HG03064 (cell line): ENCODE measurements around the gene CSTPP1.

Experiments
- ATAC-seq: cut with Tn5 transposase; IDR thresholded peaks from one replicate; pipeline ENCODE4 v1.9.1; 2021; ENCODE audit warnings: low read depth; ENCODE audit not compliant: unreplicated experiment

The CSTPP1 gene

DNA sequence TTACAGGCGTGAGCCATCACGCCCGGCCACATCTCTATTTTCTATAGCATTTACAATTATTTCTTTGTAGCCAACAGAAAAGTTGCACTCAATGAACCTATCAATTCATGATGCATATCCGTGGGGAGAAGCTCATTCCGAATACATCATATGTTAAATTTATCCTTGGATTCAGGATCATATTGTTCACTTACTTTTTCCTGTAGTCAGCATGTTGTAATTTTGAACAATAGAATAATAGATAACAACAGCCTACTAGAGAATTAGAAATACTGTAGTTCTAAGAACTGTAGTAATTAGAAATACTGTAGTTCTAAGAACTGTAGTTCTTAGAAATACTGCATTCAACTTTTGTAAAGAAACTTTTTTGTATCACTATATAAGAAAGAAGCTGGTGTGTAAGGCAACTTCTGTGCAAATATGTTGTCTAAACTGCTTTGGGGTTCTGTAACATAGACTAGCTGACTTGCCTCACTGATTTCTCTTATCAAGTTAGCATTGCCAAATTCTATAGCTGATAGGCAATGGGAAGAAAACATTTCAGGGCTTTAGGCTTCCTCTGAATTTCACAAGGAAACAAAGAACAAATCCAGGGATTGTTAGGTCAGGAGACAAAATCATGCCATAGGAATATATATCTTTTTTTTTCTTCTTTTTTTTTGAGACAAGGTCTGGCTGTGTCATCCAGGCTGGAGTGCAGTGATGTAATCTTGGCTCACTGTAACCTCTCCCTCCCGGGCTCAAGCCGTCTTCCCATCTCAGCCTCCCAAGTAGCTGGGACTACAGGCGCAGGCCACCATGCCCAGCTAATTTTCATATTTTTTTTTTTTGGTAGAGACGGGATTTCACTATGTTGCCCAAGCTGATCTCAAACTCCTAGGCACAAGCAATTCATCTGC is 91.9 kb downstream of the CSTPP1 start:
- ATAC-seq: no peak

GRCh38 chr11:47033439-47033838 is 96.9 kb downstream of the CSTPP1 start:
- ATAC-seq: no peak

DNA sequence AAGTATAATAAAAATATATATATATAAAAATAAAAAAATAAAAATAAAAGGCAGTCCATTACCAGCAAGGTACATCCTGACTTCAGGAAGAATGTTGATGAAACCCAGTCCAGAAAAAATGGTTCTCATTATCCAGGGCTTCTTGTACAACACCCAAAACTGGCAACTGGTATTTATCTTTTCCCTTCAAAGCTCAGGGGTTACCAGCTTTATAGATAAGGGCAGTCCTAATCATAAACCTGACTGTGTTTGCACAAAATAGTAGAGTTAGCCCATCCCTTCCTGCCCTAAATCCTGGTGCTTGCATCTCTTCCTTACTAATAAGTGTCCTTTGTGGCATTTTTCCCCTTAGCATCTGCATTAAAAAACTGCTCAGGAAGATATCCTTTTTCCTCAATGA is 97.5 kb downstream of the CSTPP1 start:
- ATAC-seq: no peak

GRCh38 chr11:47035108-47035507 is 98.5 kb downstream of the CSTPP1 start:
- no peak for ATAC-seq

DNA sequence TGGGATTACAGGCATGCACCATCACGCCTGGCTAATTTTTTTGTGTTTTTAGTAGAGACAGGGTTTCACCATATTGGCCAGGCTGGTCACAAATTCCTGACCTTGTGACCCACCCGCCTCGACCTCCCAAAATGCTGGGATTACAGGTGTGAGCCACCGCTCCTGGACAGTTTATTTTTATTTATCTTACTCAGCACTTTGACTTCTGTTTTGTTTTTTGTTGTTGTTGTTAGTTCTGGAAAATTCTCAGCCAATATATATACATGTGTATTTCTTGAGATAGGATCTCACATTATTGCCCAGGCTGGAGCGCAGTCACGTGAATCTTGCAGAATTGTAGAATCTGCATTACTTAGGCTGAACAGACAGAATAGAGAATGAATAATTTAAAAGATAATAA is 107.6 kb downstream of the CSTPP1 start:
- no peak for ATAC-seq

- ATAC-seq: no peak
These were observed 111.4 kb downstream of the CSTPP1 start for GRCh38 chr11:47047972-47048371.

DNA sequence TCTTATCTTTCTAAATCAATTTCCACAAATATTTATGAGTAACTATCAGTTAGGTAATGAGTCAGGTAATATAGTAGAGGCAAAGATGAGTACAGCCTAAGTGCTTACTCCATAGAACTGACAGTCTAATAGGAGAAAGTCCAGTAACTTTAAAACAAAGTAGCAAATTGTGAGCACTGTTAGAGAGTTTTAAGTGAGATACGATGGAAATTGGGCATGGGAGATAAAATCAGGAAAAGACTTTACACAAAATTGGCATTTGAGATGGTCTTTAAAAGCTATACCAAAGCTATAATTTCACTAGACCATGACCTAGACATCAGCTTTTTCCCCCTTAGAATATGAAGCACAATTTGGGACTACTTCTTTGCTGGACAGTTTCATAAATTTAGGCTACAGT is 113.7 kb downstream of the CSTPP1 start:
- ATAC-seq: no peak

GRCh38 chr11:47051217-47051616 is 114.7 kb downstream of the CSTPP1 start:
- no peak for ATAC-seq

DNA sequence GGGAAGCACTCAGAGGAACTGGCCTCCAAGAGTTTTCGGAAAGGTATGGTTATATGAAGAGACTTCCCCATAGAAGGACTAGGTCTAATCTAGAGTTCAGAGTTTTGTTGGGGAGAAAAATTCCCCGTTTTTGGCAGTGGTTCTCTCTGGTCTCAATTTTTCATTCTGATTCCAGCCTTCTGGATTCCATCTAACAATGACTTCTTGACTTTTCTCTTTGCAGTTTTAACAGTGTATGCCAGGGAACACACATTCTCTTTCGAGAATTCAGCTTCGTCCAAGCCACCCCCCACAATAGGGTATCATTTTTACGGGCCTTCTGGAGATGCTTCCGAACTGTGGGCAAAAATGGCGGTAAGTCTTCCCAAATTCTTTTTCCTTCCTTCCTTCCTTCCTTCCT is 115.6 kb downstream of the CSTPP1 start:
- no peak for ATAC-seq

DNA sequence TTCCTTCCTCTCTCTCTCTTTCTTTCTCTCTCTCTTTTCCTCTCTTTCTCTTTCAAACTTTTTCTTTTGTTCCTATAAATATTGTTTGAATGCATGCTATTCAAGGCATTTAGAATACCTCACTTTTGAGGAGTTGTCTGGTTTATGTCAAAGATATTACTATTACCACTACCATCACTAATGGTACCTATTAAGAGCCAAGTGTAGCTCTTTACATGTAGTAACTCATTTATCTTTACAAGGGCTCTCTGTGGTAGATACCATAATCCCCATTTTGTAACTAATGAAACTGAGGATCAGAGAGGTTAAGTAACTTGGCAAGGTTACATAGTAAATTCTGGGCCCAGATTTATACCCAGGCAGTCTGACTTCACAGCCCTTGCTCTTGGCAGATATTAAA is 116.0 kb downstream of the CSTPP1 start:
- ATAC-seq: no peak

GRCh38 chr11:47055534-47055933 is 119.0 kb downstream of the CSTPP1 start:
- ATAC-seq: no peak

- ATAC-seq: no peak
These were observed 119.8 kb downstream of the CSTPP1 start for GRCh38 chr11:47056261-47056915.

DNA sequence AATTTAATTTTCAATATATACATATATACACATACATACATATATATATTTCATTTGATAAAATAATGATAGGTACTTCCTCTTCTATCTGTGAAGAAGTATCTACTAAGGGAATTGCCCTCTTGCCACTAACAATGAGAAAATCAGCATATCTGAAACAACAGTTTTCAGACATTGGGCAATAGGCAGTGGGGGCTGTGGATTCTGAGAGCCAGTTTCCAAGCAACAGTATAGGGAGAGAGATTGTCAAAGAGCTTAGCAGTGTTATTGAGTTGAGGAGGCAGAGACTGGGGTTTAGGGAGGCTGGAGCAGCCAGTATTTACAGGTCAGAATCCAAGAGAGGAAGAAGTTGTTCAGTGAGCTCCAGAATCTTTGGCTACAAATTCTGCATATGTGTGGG is 120.8 kb downstream of the CSTPP1 start:
- no peak for ATAC-seq

DNA sequence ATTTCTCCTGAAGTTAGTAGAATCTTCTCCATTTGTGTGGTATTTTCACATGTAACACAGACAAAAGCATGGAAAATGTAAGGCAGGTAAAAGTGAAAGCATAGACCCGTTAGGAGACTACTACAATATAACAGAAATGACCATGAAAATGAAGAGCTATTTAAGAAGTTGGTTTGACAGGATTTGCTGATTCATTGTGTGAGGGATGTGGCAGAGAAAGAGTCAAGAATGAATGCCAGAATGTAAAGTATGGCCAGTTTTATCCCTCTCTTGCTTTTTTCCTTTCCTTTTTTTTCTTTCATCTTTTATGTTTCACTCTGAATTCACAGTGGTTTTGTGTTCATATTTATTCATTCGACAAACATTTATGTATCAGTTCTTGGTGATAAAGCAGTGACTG is 124.2 kb downstream of the CSTPP1 start:
- no peak for ATAC-seq

DNA sequence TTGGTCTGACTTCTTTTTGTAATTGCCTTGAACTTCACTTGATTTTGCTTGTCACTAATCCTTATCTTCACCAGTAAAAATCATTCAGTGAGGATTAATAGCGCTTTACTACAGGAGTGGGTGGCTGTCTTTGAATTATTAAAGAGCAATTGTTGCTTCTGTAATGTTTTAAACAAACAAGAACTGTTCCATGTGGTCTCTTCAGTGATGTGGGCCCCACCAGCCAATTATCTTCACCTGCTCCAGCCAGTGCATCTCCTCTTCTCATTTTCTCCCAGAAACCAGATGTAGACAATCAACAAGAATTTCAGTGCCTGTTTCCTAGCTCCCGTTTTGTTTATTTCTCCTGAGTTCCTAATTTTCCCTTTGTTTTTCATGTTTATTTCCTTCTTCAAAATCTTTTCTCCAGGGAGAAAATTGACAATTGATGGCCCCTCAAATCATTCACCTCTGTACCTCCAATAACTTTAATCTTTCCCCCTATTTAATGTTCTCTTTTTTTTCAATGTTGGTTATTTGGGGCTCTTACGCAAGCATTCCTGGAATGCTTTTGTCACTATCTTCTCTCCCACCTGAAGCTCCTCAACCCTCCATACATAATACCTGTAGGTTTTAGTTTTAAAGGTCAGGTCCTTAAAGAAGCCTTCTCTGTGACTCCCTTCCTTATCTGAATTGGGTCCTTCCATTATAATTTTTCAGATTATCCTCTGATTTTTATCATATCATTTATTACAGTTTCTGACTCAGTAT is 125.0 kb downstream of the CSTPP1 start:
- no peak for ATAC-seq

GRCh38 chr11:47062736-47063135 is 126.2 kb downstream of the CSTPP1 start:
- no peak for ATAC-seq

- no peak for ATAC-seq
These were observed 130.8 kb downstream of the CSTPP1 start for GRCh38 chr11:47067401-47067800.

DNA sequence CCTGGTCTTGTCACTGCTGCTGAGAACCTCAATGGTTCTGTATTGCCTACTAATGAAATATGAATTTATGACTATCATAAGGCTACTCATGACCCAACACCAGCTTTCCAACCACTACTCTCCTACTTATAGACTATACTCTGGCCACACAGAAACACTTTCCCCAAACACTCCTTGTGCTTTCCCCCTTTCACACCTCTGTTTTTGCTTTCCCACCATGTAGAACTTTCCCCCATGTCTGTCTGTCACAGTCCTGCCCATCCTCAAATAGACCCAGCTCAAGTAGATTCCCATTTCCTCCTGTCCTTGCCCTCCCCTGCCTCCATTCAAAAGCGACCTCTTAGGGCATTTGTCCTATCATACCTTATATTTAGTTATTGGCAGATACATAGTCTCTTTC is 134.2 kb downstream of the CSTPP1 start:
- no peak for ATAC-seq

- no peak for ATAC-seq
These were observed 134.8 kb downstream of the CSTPP1 start for GRCh38 chr11:47071341-47071740.

DNA sequence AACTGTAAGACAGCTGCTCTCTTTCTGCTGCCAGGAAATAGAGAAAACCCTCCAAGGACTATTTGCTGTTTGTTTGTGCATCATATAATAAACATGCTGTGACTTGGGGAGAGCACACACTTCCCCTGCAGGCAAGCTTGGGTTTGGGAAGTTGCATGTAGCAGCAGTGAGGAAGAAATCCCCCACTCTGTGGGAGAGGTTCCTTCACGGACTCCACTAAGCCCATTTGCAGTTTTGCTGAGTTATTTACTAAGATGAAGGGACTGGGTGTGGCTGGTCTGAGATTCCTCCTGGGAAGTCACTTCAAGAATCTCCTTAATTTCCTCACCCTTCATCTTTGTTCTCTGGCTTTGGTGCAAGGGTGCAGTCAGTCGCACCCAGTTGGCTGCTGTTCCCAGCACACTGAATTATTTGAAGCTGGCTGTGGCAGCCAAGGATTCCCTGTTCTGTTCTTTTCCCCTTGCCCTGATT is 135.3 kb downstream of the CSTPP1 start:
- ATAC-seq: no peak
